Activated effector memory CD4-positive, alpha-beta T cell treated with anti-CD3 and anti-CD28 coated beads, Interleukin-2, amount 50 U/mL, for 16 hours (primary cell): ENCODE measurements around the gene PAPLN.

ENCODE experiments used
- DNase-seq: peaks from one replicate; pipeline ENCODE4 v3.0.0-alpha.2; 2020

PAPLN gene

DNA sequence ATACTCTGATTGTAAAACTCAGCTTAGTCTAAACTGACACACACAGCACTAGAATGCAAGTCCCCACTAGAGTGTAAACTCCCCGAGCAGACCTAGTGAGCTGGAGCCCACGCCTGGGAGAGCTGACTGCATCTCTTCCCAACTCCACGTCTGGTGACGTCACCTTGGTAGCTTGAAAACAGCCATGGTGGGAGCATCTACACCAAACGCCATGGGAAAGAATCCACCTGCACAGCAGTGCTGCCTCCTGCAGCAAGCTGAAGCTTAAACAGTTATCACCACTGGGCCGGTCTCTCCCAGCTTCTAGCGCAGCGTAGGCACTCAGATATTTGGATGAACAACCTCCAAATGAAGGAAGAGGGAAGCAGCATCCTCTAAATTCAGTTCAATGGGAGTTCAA is 4.3 kb upstream of the PAPLN start:
- DNase-seq, result no peak

DNA sequence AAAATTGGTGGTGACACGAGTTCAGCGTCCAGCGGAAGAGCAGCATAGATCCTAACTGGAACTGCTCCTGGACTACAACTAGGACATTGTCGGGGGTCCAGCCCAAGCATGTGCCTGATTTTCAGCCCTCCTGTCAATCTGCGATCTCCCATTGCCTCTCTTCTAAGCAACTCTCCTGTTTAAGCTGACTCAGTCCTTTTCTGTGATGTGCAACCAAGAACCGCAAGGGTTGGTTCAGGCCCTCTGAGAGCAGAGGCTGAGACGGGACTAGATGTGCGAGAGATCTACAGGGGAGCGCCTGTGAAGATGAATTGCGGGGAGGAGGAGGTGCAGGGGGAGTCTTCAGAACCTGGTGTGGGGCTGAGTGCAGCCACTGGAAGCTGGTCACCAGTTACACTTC is 3.7 kb upstream of the PAPLN start:
- no peak for DNase-seq

DNA sequence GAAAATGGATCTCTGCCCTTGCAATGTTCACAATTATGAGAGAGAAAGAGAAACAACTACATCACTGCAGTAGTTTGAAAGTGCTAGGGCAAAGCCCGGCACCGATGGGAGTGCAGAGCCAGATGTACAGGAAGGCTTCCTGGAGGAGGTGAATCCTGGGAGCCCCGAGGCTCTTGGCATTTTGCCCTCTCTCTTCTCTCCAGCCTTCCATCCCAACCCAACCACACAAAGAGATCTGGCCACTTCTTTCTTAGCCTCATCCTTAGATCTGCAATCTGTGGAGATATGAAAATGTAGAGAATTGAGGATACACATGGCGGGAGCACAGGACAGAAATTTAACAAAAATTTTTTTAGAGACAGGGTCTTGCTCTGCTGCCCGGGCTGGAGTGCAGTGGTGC is 3.3 kb upstream of the PAPLN start:
- DNase-seq, result no peak

DNA sequence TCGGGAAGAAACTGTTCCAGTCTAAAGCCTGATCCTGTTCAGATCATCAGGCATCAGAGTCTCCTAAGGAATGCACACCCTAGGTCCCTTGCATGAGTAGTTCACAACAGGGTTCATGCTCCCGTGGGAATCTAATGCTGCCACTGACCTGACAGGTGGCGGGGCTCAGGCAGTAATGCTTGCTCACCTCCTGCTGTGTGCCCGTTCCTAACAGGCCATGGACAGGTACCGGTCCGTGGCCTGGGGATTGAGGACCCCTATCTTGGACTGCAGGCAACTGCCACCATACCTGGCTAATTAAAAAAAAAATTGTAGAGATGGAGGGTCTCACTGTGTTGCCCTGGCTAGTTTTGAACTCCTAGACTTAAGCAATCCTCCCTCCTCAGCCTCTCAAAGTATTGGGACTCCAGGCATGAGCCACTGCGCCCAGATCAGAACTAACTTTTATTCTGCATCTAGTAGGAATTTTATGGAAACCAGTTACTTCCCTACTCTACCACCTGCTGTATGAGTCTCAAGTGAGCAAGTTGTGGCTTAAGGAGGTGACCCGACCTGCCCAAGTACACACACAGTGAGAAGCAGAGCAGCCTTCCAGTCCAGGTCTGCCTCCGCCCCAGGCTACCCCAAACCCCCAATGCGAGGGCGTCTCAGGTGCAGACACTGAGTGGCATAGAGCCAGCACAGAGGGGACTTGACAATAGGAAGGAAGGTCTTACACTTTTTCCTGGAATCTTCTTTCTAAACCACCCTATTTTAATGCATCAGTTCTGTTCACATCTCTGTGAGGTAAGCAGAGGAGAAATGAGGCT is 2.5 kb upstream of the PAPLN start:
- DNase-seq, result no peak

DNA sequence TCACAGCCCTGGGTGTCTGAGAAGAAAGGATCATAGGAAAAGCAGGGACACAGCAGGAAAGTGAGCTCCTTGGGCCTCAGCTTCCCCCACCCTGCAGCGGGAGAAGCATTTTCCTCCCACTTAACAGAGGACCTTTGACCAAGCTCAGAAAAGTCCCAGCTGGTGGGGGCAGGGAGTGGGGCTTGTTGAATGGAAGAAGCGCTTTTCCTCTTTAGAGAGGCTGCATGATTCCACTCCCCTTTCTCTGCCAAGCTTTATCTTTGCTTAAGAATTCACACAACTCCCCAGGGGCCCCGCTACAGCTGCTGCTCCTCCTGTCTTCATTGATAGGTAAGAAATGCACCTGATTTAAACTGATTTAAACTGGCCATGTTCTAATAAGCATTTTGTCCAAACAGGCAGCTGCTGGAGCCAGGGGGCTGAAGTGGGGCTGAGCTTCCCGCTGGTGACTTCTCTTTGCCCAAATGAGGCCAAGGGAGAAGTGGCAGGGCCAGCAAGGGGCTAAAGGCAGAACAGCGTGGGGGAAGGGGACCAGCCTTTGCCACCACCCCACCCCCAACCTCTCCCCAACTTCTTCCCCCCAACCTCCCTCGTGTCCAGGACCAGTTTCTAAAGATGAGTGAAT is 1.7 kb upstream of the PAPLN start:
- DNase-seq, result no peak

DNA sequence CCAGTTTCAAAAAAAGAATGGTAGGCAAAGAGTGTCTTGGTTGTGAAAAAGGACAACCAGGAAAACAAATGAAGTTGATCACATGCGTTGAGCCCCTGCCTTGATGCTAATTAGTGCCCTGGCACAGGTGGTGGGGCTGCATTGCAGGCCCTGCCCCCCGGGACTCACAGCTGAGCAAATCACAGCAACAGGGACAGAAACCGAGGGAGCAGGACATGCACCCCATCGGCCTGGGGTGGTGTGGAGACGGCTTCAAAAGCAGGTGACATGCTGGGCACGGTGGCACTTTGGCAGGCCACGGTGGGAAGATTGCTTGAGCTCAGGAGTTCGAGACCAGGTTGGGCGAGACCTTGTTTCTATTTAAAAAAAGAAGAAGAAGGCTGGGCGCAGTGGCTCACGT is 1.1 kb upstream of the PAPLN start:
- DNase-seq, result no peak

DNA sequence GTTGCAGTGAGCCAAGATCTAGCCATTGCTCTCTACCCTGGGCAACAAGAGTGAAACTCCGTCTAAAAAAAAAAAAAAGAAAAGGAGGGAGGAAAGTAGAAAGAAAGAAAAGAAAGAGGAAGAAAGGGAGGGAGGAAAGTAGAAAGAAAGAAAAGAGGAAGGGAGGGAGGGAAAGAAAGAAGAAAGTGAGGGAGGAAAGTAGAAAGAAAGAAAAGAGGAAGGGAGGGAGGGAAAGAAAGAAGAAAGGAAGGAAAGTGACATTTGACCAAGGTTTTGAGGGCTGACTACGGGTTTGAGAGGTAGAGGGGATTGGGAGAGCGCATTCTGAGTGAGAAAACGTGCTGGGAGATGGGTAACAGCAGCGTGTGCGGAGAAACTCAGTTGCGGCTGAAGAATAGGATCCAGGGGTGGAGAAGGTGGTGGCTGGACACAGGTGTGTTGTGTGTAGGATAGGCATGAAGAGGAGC is 521 bp upstream of the PAPLN start:
- DNase-seq, result no peak

DNA sequence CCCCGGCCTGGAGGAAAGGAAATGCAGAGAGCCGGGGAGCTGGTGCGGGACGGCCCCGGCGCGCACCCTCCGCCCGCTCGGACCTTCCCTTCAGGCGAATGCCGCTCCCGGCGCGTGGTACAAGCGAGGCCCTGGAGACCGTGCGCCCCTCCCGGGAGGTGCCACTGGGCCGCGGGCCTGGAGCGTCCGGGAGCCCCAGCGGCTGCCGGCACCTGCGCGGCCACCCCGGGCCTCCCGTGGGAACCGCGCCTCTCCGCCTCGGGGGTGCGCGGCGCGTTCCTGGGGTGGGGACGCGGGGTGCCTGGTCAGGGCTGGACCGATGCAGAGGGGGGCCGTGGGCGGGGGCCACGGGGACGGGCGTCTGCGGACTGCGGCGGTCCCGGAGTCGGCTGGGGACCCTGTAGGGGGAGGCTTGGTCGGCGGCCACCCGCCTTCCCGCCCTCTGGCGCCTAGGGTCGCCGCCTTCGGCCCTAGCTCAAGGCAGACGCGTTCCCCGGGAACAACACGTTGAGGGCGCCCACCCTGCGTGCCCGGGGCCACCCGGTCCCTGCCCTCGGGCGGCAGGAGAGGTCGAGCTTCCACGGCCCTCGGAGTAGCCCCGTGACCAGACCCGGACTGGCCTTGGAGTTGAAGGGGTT is 599 bp downstream of the PAPLN start:
- no peak for DNase-seq

DNA sequence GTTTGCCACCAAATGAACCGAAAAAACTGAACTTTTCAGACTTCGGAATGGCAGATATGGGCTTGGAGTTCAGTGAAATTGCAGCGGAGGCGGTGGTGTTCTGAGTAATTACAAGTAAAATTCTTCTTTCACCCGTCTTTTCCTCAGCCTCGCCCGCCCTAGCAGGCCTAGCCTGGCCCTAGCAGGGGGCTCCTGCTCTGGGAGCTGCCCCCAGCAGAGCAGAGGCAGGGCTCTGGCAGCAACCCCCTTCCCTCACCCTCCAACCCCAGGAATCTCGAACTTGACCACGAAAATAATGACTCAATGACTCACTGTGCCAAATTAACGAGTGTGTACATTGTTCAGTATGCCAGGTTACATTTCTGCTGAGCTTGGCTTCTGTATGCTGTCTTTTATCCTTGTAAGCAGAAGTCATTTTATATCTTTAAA is 1.1 kb downstream of the PAPLN start:
- DNase-seq, result no peak

DNA sequence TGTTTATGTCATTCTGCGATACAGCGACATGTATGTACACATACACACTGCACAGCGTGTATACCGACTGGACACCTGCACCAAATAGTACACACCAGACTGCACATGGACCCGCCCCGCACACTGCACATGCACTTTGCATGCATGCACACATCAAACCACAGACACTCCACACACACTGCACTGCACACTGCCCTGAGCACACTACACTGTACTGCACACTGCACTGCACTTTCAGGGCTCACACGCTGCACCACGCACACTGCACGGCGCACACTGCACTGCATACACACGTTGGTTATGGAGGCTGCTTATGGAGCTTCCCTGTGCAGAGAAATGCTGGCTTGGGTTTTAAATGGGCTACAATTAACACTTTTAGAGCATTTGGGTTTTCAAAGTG is 1.6 kb downstream of the PAPLN start:
- DNase-seq, result no peak

DNA sequence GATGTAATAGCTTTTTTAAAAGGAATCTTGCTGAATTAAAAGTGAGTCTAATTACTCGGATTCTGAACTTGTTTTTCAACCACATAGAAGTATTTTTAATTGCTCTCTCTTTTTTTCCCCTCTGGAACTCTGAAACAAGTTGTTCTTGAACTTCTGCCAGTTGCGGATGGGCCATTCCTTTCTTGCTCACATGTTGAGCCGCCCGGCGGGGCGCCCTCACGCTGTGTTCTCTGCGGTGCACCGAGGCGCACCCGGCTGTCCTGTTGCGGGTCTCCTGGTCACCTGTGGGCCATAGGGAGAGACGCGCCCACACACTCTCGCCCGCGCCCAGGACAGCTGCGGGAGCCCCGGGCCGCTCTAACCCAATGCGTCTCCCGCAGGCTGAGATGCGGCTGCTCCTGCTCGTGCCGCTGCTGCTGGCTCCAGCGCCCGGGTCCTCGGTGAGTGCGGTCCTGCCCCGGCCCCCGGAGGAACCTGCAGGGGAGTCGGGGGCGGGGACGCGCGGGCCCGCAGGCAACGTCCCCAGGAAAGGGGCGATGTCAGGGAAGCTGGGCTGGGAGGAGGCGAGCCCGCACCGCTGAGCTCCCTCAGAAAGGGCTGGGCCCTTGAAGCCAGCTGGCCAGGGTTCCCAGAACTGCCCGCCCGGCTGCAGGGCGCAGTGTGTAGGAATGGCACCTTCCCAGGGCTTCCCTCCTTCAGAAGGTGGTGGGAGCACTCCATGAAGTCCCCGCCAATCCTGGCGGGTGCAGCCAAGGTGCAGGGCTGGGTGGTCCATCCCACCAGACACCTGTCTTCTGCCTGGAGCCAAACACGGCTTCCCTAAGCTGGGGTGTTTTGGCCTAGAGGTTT is 2.3 kb downstream of the PAPLN start:
- no peak for DNase-seq

DNA sequence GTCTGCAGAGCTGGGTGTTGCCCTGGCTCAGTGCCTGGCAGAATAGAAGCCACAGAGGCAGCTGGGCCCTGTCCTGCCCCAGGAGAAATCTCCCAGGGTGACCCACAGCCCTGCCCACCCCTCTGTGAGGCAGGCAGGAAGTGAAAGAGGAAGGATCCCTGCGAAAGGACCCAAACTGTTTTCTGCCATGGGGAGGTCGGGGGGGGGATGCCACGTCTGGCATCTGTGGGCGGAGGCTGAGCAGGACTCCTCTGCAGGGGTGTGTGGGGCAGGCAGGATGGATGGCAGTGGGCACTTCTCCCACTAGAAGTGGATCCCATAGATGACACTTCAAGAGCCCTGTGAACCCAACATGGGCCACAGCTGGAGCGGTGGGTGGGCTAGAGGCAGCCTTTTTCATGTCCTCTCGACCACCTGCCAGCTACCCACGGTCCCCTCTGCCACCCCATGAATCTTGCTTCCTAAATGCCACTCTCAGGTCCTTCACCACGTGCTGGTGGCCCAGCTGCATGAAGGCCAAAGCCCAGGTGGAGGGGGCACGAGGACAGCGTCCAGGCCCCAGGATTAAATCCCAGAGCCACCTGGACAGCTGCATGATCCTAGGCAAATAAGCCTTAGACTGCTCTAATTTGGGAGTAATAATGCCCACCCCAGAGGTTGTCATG is 3.6 kb downstream of the PAPLN start:
- DNase-seq, result no peak

DNA sequence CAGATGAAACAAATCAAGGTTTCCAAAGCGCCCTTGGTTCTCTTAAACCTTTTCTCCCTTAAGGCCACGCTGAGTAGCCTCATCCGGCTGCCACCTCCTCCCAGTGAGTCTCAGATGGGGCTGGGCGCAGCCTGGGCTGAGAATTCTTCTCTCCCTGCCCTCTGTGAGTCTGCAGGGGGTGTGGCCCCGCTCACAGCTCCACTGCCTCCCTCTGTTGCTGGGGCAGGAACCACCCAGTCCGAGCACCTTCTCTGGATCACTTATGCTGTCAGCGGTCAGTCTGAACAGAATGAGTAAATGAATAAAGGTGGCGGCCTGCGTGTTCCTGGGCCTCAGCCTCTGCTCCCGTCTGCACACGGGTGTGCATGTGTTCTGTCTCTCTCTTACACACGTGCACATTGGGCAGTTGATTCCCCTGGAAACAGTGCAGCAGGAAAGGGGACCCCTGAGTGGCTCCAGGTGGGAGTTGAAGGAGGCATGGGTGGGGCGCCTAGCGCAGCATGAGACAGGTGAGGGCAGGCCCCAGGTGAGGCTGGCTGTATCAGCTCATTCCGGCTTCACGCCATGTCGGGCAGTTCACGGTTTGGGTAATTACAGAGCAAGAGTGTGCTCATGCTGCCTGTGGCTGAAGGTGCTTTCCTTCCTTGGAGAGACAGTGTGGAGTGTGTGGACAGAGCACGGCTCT is 4.3 kb downstream of the PAPLN start:
- DNase-seq, result no peak

DNA sequence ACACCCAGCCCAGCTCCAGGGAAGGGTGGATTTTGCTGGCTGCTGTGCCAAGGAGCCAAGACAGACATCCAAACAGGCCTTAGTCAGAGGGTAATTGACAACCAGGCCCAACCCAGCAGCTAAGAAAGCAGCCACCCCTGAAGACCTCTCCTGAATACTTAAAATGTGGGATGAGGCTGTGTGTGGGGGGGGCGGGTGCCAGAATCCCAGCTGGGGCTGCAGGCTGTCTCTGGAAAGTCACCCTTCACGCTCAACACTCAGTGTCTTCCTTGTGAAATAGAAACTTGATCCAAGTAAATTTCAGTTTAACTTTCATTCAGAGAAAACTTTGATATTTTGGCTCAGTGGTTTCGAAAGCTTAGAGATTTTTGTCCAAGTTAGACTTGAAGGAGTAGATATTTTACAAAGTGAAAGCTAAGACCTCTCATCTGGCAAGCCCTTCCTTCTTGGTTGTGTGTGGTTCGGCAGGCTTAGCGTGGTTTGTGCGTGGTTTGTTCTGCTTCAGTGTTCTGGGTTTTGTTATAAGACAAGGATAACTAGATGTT is 5.1 kb downstream of the PAPLN start:
- peak; percentile 51 for DNase-seq

DNA sequence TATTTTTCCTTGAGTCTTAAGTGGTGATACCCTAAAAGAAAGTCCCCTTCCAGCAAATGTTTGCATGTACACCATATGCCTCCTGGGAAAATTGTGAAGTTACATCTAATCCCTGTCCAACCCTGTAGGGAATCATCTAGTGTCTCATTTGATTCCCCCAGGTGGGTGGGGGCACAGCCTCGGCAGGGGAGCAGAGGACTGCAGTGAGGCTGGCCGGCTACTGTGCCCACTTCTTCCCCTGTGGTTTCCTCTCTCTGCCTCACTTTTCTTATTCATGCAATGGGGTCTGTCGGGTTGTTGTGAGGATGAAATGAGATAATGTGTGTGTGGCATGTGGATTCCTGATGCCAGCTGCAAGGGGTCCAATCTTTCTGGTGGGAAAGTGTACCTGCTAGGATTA is 6.0 kb downstream of the PAPLN start:
- no peak for DNase-seq

DNA sequence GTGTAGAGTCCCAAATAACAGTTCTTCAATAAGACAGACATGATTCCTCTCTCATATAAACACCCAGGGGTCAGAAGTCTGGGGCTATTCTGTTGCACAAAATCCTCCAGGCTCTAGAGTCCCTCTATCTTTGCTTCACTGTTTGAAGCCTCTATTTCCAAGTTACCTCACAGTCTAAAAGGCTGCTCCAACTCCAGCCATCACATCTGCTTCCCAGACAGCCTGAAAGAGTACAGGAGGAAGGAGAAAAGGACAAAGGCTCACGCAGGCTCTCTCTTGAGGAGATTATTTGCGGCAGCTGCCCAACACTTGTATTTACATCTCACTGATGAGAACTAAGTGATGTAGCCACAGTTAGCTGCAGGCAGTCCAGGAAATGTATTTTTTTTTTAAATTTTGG is 6.4 kb downstream of the PAPLN start:
- DNase-seq, result no peak

DNA sequence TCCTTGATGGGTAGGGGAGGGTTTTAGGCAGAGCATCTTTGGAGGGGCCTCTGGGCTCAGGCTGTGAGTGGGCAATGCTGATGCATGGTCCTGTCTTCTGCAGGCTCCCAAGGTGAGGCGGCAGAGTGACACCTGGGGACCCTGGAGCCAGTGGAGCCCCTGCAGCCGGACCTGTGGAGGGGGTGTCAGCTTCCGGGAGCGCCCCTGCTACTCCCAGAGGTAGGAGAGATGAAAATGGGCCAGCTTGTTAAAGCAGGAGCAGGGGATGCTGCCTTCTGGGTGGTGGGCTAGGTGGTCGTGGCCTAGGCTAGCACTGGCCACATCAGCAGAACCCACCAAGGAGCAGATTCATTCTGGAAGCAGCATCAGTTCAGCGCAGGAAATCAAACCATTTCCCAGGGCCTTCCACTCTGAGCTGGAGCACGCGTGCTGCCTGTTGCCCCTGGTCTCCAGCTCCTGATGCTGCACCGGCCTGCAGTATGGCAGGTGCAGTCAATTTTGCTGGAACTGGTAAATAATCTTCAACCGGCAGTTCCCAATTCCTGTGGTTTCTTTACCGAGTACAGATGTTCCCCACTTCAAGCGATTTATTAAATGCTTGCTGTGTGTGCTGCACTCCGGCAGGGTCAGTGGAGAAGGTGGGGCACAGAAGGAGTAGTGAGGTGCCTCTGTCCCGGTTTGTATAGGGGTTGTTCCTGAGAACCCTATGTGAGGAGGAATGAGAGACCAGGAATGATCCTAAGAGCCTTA is 7.4 kb downstream of the PAPLN start:
- no peak for DNase-seq

DNA sequence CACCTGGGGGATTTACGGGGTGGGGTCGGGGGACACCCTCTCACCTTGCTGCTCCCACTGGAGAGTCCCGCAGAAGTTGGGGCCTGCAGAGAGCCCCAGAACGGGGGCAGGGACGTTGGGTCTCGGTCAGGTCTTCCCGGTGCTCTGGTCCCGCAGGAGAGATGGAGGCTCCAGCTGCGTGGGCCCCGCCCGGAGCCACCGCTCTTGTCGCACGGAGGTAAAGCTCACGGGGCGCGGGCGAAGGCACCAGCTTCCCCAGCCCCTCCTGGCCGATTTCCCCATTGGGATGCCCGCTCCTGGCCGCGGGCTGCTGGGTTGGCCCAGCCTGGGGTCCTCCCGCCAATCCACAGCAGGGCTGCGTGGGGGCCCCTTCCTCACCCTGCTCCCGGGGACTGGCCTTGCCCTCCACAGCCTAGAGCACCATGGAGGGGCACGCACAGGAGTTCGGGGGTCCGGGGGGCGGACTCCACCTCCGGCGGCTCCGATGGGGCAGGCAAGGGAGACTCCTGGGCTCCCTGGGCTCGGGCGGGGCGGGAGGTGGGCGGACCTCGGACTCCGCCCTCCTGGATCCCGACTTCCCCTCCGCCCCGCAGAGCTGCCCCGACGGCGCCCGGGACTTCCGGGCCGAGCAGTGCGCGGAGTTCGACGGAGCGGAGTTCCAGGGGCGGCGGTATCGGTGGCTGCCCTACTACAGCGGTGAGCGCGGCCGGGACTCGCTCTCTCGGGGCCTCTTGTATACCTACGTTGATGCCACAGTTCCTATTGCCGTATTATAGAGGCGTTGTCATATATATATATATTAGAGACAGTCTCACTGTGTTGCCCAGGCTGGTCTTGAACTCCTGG is 8.4 kb downstream of the PAPLN start:
- DNase-seq, result peak; percentile 81

DNA sequence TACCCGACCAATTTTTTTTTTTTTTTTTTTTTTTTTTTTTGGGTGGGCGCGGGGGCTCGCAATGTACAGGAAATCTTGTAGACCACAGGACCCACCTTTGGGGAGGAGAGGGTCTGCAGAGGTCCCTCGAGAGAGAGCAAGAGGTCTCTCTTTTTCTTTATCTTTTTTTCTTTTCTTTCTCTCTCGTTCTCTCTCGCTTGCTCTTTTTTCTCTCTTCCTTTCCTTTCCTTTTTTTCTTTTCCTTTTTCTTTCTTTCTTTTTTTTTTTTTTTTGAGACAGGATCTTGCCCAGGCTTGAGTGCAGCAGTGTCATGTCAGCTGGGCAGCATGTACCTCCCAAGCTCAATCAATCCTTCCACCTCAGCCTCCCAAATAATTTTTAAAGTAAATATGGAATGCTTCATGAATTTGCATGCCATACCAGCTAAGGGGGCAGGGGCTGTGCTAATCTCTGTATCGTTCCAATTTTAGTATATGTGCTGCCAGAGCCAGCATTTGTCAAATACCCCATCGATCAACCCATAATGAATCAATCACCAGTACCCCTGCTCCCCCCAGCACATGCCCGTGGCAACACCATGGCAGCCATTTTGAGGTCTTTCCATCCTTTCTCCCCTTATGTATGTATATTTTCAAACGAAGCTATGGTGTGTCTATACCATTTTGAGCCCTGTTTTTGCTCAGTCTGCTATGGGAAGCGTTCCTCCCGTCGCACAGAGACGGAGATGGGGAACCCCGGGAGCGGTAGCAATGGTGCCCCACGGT is 9.3 kb downstream of the PAPLN start:
- DNase-seq, result no peak
